EL (cell line): ENCODE results near the gene KANK2.
"Not testable (repeated sequence)": the region's sequence is repeated elsewhere in the genome, so short reads cannot be mapped to it uniquely, and the experiment has no call there.

Experiments used
- DNase-seq: peaks from one replicate; pipeline ENCODE4 v3.0.0-alpha.2; 2016

Gene KANK2

GRCh38 chr19:11169896-11170678 lies 27.3 kb downstream of the KANK2 start:
- no peak for DNase-seq

- DNase-seq, result peak; percentile 98
Measured at GRCh38 chr19:11168568-11168967, 28.8 kb downstream of the KANK2 start.

- DNase-seq, result peak; percentile 99
Measured at GRCh38 chr19:11166281-11167142, 30.8 kb downstream of the KANK2 start.

GRCh38 chr19:11165486-11166030 lies 31.8 kb downstream of the KANK2 start:
- DNase-seq, result peak; percentile 54

- DNase-seq, result no peak
Measured at GRCh38 chr19:11164879-11165406, 32.4 kb downstream of the KANK2 start.

GRCh38 chr19:11164296-11164695 lies 33.0 kb downstream of the KANK2 start:
- DNase-seq, result no peak

GRCh38 chr19:11160440-11160768 lies 36.9 kb downstream of the KANK2 start:
- DNase-seq, result not testable (repeated sequence)

GRCh38 chr19:11159598-11160439 lies 37.5 kb downstream of the KANK2 start:
- DNase-seq, result no peak

GRCh38 chr19:11155373-11156120 lies 41.8 kb downstream of the KANK2 start, which contains the start of gene SPC24:
TSS of gene SPC24 (minus strand) at chr19:11155782. CDS start at chr19:11155776, 6 bp downstream.
- DNase-seq, result peak; percentile 99

- DNase-seq, result no peak
Measured at GRCh38 chr19:11154683-11155047, 42.7 kb downstream of the KANK2 start.

- DNase-seq, result peak; percentile 74
Measured at GRCh38 chr19:11152318-11153062, 44.9 kb downstream of the KANK2 start.

- DNase-seq, result no peak
Measured at GRCh38 chr19:11151181-11151580, 46.2 kb downstream of the KANK2 start.

- no peak for DNase-seq
Measured at GRCh38 chr19:11148001-11148400, 49.3 kb downstream of the KANK2 start.

GRCh38 chr19:11145536-11145924 lies 51.8 kb downstream of the KANK2 start:
- no peak for DNase-seq

- peak; percentile 96 for DNase-seq
Measured at GRCh38 chr19:11142528-11143171, 54.7 kb downstream of the KANK2 start.

- no peak for DNase-seq
Measured at GRCh38 chr19:11141937-11142527, 55.3 kb downstream of the KANK2 start.

GRCh38 chr19:11140896-11141295 lies 56.4 kb downstream of the KANK2 start:
- DNase-seq, result no peak

GRCh38 chr19:11140023-11140538 lies 57.3 kb downstream of the KANK2 start:
- not testable (repeated sequence) for DNase-seq

GRCh38 chr19:11138601-11139300 lies 58.6 kb downstream of the KANK2 start:
- DNase-seq, result peak; percentile 88
